GM10266 (cell line): ENCODE measurements around the gene GRIK1.

Experiments used
- DNase-seq: peaks from one replicate; pipeline ENCODE4 v3.0.0; 2012; ENCODE audit errors: extremely low spot score
- CTCF ChIP-seq: IDR thresholded peaks from 2 replicates; pipeline ENCODE4 v1.5.1; 2012; ENCODE audit warnings: mild to moderate bottlenecking, low read depth; ENCODE audit not compliant: control insufficient read depth, insufficient read depth; ENCODE audit errors: missing control alignments

The GRIK1 gene

DNA sequence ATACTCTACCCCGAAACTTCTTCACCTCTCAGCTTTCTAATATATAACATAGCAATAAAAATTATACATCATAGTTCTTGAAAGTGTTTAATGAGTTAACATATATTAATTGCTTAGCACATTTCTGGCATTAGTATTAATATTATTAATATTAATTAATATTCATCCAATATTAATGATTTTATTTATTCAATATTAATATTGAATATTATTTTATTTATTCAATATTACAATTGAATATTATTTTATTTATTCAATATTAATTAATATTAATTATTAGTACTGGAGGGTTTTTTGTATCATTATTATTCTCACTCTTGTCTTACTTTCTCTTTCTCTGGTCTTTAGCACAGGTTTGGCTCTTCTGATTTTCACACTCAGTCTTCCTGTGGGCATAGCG is 105.2 kb downstream of the GRIK1 start:
- DNase-seq = no peak

DNA sequence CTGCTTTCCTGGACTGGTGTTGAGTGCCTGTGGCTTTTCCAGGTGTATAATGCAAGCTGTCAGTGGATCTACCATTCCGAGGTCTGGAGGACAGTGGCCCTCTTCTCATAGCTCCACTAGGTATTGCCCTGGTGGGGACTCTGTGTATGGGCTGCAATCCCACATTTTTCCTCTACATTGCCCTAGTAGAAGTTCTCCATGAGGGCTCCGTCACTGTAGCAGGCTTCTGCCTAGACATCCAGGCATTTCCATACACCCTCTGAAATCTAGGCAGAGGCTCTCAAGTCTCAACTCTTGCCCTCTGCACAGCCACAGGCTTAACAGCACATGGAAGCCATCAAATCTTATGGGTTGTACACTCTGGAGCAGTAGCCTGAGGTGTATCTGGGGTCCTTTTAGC is 107.6 kb downstream of the GRIK1 start:
- TF ChIP-seq CTCF = no peak
- no peak for DNase-seq

More for the DNA sequence above, 105.2 kb downstream of the GRIK1 start:
- TF ChIP-seq CTCF = no peak

DNA sequence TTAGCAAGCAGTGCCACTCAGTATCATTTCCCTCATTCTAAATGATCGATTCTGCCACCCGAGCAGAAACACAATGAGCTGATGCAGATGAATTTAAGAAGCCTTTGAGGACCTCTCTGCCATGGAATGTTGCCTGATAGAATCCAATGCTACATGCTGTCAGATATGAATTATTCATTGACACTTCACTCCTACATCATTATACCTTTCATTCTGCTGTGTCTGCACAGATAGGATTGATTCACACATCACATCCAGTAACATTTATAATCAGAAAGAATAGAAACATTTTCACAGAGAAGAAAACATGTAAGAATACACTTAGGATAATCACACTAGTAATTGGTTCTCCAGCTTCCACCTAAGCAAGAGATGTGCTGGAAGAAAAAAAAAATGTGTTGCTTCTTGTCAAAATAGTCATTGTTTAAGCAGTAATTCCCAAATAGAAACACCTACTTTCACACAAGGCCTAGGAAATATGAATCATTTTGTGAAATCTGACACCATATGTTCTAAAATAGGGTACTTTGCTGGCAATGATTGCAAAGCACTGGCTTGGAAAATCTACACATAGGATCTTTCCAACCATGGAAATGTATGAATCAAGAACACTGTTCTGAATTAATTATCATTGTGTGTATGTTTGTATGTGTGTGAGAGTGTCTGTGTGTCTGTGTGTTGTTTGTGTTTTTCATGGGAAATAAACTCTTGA is 110.1 kb downstream of the GRIK1 start:
- no peak for TF ChIP-seq CTCF
- DNase-seq = no peak

- no peak for TF ChIP-seq CTCF
- no peak for DNase-seq
These were observed 112.1 kb downstream of the GRIK1 start for GRCh38 chr21:29827647-29828046.

GRCh38 chr21:29827236-29827635 is 112.6 kb downstream of the GRIK1 start:
- no peak for TF ChIP-seq CTCF

GRCh38 chr21:29826386-29826785 is 113.4 kb downstream of the GRIK1 start:
- no peak for DNase-seq
- no peak for TF ChIP-seq CTCF

More at GRCh38 chr21:29827236-29827635, 112.6 kb downstream of the GRIK1 start:
- DNase-seq = no peak

DNA sequence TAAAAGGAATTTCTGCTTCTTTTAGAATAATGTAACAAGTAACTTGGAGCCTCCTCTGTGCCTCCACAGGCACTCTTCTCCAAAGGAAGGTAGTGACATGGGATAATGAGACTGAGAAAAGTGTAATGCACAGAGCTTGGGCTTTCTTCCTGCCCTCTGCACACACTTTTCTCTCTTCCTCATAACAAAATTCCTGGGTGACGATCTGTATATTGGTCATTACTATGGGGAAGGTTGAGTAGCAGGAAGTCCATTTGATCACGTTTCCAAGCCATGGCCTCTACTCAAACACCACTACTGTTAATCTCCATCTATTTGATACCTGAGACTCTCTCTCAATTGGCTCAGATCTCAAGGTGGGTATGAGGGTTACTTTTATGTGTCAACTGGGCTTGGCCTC is 113.9 kb downstream of the GRIK1 start:
- TF ChIP-seq CTCF = no peak
- DNase-seq = no peak
